ENCODE measurements around the gene CPZ.

The CPZ gene

DNA sequence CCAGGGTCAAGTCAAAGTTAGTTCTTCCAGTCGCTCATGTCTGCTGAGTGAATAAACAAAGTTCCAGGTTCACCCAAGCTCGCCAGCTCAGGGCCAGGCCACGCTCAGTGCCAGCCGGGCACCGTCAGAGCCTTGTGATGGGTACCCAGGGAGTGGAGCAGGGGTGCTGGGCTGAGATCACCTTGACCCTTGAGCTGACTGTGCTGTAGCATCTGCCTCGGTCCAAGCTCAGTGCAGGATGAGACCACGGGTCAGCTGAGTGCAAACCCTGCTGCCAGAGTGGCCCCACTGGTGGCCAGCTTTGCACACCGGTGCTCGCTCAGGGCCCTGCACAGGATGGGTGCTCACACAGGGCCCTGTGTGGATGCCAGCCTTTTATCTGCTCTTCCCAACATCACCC lies 4.3 kb downstream of the CPZ start:
- no peak for DNase-seq

DNA sequence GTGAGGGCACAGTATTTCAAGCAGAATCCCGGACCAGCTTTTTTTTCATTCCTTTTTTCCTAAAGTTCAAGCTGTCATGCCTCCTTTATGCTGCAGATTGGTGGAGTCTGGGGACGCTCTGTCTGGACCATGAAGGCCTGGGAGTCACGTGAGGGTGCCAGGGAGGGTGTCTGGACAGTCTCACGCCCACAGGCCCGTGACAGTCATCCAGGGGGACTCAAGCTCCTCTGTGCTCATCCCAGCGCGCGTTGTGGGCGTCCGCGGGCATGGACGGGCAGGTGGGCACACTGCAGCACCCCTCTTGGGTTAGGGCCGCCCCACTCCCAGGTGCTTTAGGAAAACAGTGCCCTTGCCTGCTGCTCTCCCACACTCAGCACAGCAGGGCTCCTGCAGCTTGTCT lies 4.8 kb downstream of the CPZ start:
- DNase-seq: no peak

DNA sequence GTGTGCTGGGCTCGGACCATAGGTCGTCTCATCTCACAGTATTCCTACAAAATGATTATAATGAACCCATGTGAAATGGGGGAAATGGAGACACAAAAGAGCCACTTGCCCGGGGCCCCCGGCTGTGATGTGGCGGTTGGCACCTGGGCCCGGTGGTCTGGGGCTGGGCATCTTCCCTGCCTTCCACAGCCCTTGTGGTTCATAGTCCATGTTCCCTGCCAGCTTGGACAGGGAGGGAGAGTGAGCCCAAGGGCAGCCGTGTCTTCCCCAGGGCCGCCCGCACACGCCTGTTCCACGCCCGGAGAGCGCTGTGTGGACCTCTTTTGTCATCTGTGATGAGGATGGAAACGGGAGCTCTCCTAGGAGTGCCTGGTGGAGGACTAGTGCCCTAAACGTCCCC lies 5.2 kb downstream of the CPZ start:
- DNase-seq: no peak

DNA sequence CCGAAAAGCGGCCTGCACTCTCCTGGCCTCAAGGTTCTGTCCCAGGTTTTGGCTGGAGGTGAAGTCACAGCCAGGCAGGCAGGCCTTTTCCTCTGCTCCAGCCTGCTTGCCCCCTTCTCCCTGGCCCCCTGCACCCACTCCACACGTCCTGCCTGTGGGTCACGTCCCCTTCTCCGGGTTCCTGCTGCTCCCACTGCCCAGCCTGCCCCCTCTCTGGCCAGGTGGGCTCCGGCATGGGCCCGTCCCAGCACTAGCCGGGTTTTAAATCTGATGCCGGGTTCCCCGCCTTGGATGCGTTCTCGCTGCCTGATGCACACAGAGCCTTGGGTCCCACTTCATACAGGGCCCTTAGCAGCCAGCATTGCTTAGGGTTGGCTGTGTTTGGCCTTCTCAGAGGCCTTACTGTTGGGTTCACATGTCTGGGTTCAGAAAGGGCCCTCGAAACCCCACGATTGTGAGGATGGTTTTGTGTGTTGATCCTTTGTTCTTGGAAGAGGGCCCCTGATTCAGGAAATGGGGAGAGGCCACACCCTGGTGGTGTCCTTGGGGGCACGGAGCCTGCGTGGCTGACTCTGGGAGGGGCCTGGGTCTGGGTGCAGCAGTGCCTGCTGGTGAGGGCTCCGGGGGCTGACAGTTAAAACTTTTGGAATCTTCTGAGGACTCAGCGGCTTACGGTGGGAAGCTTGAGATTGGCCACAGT lies 6.0 kb downstream of the CPZ start:
- DNase-seq: no peak

DNA sequence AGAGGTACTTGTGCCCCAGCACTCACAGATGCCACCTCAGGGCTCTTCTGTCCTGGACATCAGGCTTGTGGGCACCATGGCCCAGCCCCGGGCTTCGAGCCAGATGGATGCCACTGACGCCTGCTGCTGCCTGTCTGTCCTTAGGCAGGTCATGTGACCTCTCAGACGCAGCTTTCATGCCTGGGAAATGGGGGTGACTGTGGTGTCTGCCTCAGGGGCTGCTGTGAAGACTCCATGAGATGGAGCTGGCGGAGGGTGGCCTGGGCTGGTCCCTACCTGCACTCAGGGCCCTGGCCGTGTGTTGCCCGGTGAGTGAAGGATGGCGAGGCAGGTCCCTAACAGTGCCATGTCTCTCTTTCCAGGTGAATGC lies 6.5 kb downstream of the CPZ start:
- DNase-seq: no peak

DNA sequence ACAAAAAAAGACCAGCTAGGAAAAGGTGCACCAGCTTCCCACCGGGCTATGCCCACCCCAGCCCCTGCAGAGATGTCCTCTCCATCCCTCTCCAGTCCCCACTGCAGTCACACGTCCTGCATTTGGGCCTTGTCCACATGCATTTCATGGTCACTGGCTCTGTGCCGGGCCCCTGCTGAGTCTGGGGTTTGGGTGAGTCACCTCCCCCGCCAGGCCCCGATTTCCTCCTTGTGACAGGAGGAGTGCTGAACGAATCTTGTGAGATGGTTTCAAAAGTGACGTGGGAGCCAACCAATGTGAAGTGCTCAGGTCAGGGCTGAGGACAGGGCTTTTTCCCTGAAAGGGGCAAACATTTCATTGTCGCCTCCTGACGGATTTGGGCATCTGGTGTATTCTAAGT lies 7.1 kb downstream of the CPZ start:
- DNase-seq: no peak

DNA sequence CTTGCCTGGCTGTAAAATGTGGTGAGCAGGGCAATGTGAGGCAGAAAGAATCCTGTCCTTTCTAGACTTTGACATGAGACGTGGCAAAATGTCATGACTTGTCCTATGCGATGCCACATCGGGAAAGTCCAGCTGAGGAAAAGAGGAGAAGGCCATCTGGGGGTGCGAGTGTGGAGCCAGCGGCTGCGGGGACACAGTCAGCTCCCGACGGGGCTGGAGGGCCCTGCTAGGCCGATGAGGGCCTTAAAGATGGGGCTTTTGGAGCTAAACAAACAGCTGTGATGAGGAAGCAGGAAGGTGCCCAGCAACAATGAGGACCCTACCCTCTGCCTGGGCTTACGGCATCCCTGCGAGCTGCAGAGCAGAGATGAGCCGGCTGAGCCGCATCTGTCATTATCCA lies 7.7 kb downstream of the CPZ start:
- DNase-seq: no peak

DNA sequence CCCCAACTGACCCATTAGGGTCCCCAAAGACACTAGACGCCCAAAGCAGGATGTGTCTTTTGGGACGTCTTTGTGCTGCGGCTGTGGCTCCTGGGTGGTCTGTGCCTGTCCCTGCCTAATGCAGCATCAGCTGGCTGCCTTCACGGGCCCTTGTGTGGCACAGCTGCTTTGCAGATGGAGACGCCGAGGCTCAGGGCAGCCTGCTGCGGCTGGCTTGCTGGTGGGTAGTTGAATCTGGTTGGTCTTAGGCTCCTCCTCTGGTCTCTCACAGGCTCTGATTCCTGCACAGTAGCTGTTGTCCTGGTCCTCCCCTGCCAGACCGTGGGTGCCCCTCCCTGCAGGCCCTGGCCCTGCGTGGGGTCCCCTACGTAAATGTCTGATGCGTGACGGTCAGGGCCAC lies 8.1 kb downstream of the CPZ start:
- DNase-seq: no peak

DNA sequence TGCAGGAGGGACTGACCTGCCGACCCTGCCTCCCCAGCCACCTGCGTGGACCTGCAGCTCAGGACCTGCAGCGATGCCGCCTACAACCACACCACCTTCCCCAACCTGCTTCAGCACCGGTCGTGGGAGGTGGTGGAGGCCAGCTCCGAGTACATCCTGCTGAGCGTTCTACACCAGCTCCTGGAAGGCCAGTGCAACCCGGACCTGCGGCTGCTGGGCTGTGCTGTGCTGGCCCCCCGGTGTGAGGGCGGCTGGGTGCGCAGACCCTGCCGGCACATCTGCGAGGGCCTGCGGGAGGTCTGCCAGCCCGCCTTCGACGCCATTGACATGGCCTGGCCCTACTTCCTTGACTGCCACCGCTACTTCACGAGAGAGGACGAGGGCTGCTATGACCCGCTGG lies 8.5 kb downstream of the CPZ start:
- no peak for DNase-seq

DNA sequence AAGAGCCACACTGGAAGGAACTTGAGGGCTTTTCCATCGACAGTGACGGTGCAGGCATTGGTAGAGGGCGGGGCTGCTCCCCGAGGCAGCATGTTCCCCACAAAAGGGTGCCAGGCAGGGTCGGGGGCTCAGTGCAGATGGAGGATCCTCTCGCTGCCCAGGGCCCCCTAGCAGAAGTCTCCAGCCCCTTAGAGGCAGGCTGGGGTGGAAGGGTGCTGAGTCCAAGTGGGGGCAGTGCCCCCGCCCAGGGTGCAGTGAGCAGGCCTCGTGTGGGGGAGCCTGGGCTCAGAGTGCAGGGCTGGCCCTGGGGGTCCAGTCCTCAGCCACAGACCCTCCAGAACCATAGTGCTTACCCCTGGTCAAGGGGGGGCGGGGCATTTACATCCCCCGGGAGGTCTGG lies 9.0 kb downstream of the CPZ start:
- no peak for DNase-seq

DNA sequence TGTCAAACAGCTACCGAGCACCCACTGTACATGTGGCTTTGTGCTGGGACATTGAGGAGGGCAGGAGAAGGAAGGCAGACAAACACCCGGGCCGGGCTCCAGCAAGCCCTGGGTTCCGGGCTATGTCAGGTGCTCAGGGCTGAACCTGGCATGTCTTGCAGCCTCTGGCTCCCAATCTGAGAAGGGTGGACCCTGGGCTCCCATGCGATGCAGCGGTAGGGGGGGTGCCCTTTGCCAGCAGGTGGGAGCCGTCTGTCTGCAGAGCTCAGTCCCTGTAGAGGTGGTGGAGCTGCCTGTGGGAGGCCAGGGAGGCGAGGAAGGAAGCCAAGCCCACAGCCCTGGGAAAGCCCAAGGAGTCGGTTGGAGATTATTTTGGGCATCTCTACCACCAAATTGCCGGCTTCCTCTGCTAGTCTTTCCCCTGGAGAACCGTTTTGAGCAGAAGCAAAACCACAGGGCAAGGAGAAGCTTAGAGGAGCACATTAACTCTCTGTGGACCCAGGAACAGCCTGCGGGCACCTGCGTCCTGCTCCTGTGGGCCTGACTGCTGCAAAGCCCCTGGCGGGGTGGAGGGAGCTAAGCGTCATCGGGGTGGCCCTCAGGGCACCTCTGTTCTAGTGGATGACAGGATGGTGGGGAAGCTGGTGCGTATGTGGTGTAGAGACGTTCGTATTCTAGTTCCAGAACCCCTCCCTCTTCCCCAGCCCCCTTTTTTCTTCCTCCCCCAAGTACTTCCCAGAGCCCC lies 10.3 kb downstream of the CPZ start:
- DNase-seq: no peak

DNA sequence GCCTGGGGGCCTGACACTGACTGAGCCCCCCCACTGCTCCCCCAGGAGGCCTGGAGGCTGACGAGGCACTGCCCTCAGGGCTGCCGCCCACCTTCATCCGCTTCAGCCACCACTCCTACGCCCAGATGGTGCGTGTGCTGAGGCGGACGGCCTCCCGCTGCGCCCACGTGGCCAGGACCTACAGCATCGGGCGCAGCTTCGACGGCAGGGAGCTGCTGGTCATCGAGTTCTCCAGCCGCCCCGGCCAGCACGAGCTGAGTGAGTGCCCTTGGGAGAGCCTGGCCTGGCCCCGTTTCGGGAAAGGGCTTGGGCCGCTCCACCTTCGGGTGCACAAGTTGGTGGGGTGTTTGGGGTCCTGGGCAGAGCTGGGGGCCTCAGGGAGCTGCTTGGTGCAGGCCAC lies 11.4 kb downstream of the CPZ start:
- no peak for DNase-seq

DNA sequence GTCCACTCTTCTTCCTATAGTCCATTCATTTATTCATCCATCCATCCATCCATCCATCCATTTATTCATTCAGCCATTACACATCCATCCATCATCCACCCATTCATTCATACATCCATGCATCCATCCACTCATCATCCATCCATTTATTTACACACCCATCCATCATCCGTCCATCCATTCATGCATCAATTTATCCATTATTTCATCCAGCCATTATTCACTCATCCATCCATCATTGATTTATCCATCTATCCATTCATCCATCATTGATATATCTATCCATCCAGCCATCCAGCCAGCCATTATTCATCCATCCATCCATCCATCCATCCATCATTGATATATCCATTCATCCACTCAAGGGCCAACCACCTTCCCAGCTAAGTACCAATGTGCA lies 12.7 kb downstream of the CPZ start:
- DNase-seq: no peak

DNA sequence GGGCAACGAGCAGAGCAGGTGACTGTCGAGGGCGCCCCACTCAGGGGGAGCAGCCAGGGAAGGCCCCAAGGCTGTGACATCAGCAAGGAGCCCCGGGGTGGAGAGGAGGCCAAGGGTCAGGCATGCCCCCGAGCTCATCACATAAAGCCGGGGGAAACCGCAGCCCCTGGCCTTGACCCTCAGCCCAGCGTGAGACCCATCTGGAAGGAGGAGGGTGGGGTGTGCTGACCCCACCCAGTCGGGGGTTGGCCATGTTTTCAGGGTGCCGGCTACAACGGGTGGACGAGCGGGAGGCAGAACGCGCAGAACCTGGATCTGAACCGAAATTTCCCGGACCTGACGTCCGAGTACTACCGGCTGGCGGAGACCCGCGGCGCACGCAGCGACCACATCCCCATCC lies 13.9 kb downstream of the CPZ start:
- DNase-seq: no peak

DNA sequence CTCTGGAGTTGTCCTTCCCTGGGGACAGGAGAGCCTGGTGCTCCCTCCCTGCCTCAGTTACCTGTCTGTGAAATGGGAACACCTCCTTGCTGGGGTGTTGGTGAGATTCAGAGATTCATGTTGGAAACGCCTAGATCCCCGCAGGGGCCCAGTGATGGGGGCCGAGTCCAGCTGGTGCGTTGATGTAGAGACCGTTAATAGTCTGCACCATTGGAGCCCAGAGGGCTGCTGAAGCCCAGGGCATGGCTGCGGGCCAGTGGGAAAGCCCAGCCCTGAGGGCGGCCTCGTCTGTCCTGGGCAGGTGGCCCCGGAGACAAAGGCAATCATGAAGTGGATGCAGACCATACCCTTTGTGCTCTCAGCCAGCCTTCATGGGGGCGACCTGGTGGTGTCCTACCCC lies 14.4 kb downstream of the CPZ start:
- DNase-seq: no peak

DNA sequence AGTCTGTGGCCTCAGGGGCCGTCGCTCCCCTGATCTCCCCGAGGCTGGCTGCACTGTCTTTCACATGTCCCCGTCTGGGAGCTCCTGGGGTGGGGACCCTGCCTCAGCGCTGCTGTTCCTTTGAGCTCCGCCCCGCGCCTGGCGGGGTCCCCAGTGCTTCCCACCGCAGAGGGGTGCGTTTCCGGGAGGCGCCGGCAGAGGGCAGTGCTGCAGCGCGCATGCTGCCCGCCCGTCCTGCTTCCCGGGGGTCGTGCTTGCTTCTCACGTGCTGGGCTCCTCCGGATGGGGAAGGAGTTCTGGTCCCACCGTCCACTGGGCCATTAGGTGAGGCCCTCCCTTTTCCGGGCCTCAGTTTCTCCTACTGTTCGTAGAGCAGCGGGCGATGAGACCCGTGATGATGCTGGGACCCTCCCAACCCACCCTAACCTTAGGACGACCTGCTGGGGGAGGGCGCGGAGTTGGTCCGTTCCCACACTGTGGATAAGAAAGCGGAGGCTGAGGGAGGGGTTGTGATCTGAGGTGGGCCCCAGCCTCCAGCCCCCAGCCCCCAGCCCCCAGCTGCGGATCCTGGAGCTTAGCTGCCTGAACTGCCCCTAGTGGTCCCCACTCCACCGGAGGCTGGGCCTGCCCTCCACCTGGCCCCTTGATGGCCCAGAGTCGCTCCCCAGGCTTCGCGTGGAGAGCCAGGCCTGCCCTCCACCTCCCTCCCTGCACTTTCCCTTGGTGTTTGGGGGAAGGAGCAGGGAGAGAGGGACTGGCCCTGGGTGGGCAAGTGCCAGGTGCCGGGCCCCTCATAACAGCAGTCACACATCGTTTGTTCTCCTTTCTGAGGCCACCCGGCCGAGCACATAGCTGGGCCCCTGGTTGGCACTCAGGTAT lies 15.3 kb downstream of the CPZ start:
- no peak for DNase-seq

DNA sequence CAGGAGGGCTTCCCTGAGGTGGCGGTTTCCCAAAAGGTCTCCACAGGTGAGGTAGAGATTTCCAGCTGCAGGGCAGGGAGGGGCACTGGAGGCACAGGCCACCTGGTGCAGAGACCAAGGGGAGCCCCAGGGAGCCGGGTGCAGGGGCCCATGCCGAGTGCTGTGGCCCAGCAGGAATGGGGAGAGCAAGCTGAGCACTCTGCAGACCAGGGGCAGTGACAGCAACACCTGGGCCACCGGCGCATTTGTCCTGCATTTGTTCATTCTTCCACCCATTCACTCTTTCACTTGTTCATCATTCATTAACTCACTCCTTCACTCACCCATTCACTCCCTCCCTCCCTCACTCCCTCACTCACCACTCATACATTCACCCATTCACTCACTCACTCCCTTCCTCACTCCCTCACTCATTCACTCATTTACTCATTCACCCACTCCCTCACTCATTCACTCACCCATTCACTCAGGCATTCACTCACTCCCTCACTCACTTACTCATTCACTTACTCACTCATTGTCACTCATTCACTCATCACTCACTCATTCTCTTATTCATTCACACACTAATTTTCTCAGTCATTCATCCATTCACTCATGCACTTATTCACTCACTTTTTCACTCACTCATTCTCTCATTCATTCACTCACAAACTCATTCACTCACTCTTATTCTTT lies 16.3 kb downstream of the CPZ start:
- DNase-seq: no peak

DNA sequence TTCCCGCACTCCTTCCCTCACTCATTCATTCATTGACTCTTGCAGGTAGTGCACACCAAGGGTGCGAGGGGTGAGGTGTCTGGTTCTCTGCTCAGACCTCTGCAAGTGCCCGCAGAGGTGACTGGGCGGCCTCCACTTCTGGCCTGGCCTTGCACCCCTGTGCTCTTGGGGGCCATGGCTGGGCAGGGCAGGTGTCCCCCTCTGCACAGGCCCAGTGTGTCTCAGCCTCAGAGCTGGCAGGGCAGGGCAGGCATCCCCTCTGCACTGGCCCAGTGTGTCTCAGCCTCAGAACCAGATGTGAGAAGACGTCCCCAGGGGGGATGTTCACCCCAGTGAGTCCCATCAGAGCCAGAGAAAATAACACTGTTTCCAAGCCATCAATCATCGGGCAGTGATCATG lies 16.8 kb downstream of the CPZ start:
- no peak for DNase-seq

DNA sequence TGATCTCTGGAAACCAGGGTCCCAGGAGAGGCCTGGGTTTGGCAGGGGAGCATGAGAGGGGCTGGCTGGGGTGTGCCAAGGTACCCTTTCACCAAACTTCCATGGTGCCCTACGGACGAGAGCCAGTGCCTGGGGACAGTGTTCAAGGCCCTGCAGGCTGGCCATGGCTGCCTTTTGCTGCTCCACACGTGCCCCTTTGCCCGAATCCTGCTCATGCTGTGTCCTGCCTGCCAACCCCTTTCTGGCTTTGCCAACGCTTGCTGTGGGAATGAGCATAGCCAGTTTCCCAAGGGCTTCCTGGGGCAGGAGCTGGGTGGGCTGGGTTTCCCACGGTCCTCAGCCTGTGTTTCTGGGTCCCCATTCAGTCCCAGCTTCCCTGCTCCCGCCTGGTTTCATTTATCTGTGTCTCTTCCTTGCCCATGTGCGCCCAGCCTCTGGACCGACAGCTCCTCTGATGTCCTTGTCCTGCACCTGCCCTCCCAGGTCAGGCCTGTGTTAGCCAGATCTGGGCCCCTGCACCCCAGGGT lies 17.3 kb downstream of the CPZ start:
- DNase-seq: no peak

DNA sequence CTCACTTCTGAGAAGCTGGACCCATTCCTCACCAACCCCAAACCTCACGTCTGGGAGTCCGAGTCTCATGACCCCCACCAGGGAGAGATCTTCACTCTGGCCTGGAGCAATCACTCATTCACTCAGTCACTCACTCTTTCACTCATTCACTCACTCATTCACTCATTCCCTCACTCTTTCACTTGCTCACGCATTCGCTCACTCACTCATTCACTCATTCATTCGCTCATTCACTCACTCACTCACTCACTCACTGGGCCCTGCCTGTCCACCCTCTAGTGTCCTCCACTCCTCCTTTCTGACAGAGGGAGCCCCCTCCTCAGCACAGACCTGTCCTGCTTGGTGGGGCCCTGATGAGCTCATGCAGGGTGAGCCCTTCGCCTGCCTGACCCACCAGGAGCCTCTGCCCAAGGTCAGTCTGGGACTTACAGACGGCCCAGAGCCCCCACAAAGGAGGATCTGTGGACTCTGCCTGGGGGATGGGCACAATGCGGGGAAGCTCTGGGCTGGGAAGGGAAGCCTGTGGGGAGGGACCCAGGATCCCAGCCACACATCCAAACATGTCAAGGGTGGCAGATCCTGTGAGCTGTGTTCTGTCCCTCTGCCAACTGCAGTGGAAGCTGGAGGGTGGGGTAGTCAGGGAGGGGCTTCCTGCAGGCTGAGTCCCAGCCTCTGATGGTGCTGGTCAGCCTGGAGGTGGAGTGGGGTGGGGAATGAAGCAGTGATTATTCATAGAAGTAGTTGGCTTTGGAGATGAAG lies 18.5 kb downstream of the CPZ start:
- no peak for DNase-seq

DNA sequence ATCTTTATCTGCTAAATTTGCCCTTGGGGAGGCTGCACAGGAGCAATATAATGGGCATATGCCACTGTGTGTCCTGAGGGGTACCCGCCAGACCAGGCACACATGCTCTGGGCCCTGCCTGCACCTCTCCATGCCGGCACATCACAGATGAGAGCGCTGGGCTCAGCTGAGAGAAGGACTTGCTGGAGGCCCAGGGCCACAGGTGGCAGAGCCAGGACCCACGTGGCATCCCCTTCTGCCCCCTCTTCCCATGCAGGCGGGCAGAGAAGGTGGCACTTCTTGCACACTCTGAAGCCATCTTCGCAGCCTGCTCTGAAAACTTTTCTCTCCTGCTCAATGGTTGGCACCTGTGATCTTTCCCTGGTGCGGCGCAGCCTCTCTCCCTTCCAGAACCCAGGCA lies 20.1 kb downstream of the CPZ start:
- DNase-seq: no peak
